Gastrocnemius medialis (tissue), 4 donors: Measurements from ENCODE around the gene PCDHGB4. TPM values are rescaled to one million over a fixed set of nuclear protein-coding genes. Genes with fewer than 3 reads are reported as not detected.

Experiments
- ATAC-seq, 2 donors: fragments of 150-250 bp; one replicate each; pipeline ENCODE4 v1.9.1; 2016
- DNase-seq, 2 donors: peaks; one replicate each; pipeline ENCODE4 v3.0.0-alpha.2; 2019
- H3K27ac ChIP-seq, 4 donors: fragments of 200-600 bp; sonication (generic); 1 replicate in 1 of 4; 2 replicates in 3 of 4; pipeline ENCODE4 v1.5.1; 2016 to 2018; ENCODE audit warnings: mild to moderate bottlenecking in 2 of 4, moderate library complexity in 1 of 4
- H3K27me3 ChIP-seq, 3 donors: fragments of 200-600 bp; sonication (generic) in 2 of 3; 1 replicate in 1 of 3; 2 replicates in 2 of 3; pipeline versions ENCODE4 v1.5.1 to v1.6.0; 2016 to 2019; ENCODE audit warnings: mild to moderate bottlenecking in 1 of 3, moderate library complexity in 1 of 3
- H3K36me3 ChIP-seq, 2 donors: fragments of 200-600 bp; sonication (generic) in 1 of 2; one replicate each; pipeline ENCODE4 v1.5.1; 2017 to 2018
- H3K4me1 ChIP-seq, 2 donors: fragments of 200-600 bp; sonication (generic) in 1 of 2; one replicate each; pipeline ENCODE4 v1.5.1; 2016 to 2017; ENCODE audit warnings: mild to moderate bottlenecking in 2 of 2
- H3K4me3 ChIP-seq, 4 donors: fragments of 200-600 bp; sonication (generic) in 3 of 4; 1 replicate in 1 of 4; 2 replicates in 3 of 4; pipeline ENCODE4 v1.5.1; 2016 to 2019; ENCODE audit warnings: mild to moderate bottlenecking in 2 of 4
- H3K9me3 ChIP-seq, 3 donors: fragments of 200-600 bp; sonication (generic) in 2 of 3; 1 replicate in 1 of 3; 2 replicates in 2 of 3; pipeline ENCODE4 v1.5.1; 2016 to 2019
- POLR2A ChIP-seq, 2 donors: fragments of 450-650 bp; IDR thresholded peaks; one replicate each; pipeline ENCODE4 v1.6.1; 2017; ENCODE audit warnings: antibody characterized with exemption in 2 of 2, mild to moderate bottlenecking in 2 of 2, moderate library complexity in 2 of 2
- in situ Hi-C, 4 donors: fragments of 200-750 bp; cut with MboI; loops; one replicate each; pipeline versions ENCODE4 v1.15.0 to v1.8.0; 2017; ENCODE audit warnings: low sequenced_read_pairs in 4 of 4
- intact Hi-C: fragments of 100-400 bp; cut with DNase I; formaldehyde crosslinking; loops from one replicate; pipeline ENCODE4 v1.15.1; 2023; ENCODE audit warnings: low total_unique reads
- total RNA-seq, 4 donors: library from RNA; depleted of rRNA; stranded (reverse); fragments of >200 nt; gene quantifications; one replicate each; pipeline versions ENCODE4 v1.1.0 to v1.2.3, GENCODE V29; 2016
- TF ChIP-seq, protein P1 (sequence below), 5 experiments: fragments of 450-650 bp in 3 of 5; fragments of 200-600 bp in 2 of 5; sonication (generic) in 2 of 5; IDR thresholded peaks in 4 of 5; conservative IDR thresholded peaks in 1 of 5; 1 replicate in 4 of 5; 2 replicates in 1 of 5; pipeline ENCODE4 v1.5.1; 2016 to 2019; ENCODE audit warnings: antibody characterized with exemption in 5 of 5, mild to moderate bottlenecking in 3 of 5, moderate library complexity in 3 of 5

The PCDHGB4 gene
- total RNA-seq, 4 donors from 2014 or later = 0.88 to 2.1 (median 1.3) TPM

DNA sequence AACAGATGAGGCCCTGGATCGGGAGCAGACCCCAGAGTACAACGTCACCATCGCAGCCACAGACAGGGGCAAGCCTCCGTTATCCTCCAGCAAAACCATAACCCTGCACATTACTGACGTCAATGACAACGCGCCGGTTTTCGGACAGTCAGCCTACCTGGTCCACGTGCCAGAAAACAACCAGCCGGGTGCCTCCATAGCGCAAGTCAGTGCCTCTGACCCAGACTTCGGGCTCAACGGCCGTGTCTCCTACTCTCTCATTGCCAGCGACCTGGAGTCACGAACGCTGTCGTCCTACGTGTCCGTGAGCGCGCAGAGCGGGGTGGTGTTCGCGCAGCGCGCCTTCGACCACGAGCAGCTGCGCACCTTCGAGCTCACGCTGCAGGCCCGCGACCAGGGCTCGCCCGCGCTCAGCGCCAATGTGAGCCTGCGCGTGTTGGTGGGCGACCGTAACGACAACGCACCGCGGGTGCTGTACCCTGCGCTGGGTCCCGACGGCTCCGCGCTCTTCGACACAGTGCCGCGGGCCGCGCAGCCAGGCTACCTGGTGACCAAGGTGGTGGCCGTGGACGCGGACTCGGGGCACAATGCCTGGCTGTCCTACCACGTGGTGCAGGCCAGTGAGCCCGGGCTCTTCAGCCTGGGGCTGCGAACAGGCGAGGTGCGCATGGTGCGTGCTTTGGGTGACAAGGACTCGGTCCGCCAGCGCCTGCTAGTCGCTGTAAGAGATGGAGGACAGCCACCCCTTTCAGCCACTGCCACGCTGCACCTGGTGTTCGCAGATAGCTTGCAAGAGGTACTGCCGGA, 31.8 kb downstream of the PCDHGB4 start:
- DNase-seq = no peak
- Histone ChIP-seq H3K27me3 (peaks cover 0 to 10% (median 0%) of the 10 kb centered on the region in 3 donors), H3K4me3 (peak overlapping the region in 1 of 4 donors; percentile 53), H3K9me3 (peaks cover 0 to 16% (median 0%) of the 10 kb centered on the region in 3 donors), H3K36me3 (no peaks in the 10 kb centered on the region), H3K27ac (peak overlapping the region in 1 of 4 donors; percentile 26), H3K4me1 (peaks cover 12 to 33% of the 10 kb centered on the region in 2 donors)
- no peak for TF ChIP-seq POLR2A (IDR thresholded peaks at IDR 0.05)
- TF ChIP-seq, protein P1, sequence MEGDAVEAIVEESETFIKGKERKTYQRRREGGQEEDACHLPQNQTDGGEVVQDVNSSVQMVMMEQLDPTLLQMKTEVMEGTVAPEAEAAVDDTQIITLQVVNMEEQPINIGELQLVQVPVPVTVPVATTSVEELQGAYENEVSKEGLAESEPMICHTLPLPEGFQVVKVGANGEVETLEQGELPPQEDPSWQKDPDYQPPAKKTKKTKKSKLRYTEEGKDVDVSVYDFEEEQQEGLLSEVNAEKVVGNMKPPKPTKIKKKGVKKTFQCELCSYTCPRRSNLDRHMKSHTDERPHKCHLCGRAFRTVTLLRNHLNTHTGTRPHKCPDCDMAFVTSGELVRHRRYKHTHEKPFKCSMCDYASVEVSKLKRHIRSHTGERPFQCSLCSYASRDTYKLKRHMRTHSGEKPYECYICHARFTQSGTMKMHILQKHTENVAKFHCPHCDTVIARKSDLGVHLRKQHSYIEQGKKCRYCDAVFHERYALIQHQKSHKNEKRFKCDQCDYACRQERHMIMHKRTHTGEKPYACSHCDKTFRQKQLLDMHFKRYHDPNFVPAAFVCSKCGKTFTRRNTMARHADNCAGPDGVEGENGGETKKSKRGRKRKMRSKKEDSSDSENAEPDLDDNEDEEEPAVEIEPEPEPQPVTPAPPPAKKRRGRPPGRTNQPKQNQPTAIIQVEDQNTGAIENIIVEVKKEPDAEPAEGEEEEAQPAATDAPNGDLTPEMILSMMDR (IDR thresholded peaks at IDR 0.05 in 4 of 5, conservative IDR thresholded peaks at IDR 0.05 in 1 of 5) = no peak
- intact Hi-C loops (no loop called here), in situ Hi-C loops (loop anchor here in 1 of 4 donors (5.0 kb wide), 1 partner anchor 143 kb away; no protein-coding TSS in a partner anchor)
- ATAC-seq = no peak

GRCh38 chr5:141420855-141421488, 33.5 kb downstream of the PCDHGB4 start, which contains the start of gene PCDHGA11:
Gene PCDHGA11, plus strand, starts transcription at chr5:141421051. Its CDS starts 177 bp downstream, at chr5:141421228.
- Histone ChIP-seq H3K36me3 (no peaks in the 10 kb centered on the region), H3K27me3 (peaks cover 0 to 10% (median 0%) of the 10 kb centered on the region in 3 donors), H3K27ac (peak within 1 kb of the TSS; percentile 23 to 55 (median 36)), H3K4me3 (peak within 1 kb of the TSS; percentile 48 to 56 (median 53)), H3K4me1 (peaks cover 12 to 44% of the 10 kb centered on the region in 2 donors), H3K9me3 (peaks cover 0 to 16% (median 0%) of the 10 kb centered on the region in 3 donors)
- TF ChIP-seq, protein P1 (IDR thresholded peaks at IDR 0.05 in 4 of 5, conservative IDR thresholded peaks at IDR 0.05 in 1 of 5) = peak; percentile 49 to 71 (median 57)
- TF ChIP-seq POLR2A (IDR thresholded peaks at IDR 0.05) = no peak
- DNase-seq (peak in 1 of 2 donors; percentile 47), ATAC-seq (peak; percentile 54 to 63)
- intact Hi-C loops = loop anchor here (2.0 kb wide), 1 partner anchor 138 kb away; no protein-coding TSS in a partner anchor
- in situ Hi-C loops = loop anchor here (5.0 to 10.0 kb wide), 3 partner anchors 41 to 134 kb away; partner anchors contain the start of gene PCDHGC3 (in 1 of the 4)

- peaks cover 0 to 16% (median 0%) of the 10 kb centered on the region in 3 donors for H3K9me3 ChIP-seq
- H3K4me1 ChIP-seq = peaks cover 12 to 44% of the 10 kb centered on the region in 2 donors
- intact Hi-C loops (loop anchor here (2.0 kb wide), 1 partner anchor 137 kb away; no protein-coding TSS in a partner anchor), in situ Hi-C loops (loop anchor here (5.0 to 10.0 kb wide), 3 partner anchors 41 to 133 kb away; partner anchors contain the start of gene PCDHGC3 (in 1 of the 4))
- TF ChIP-seq POLR2A (IDR thresholded peaks at IDR 0.05) = no peak
- TF ChIP-seq, protein P1 (IDR thresholded peaks at IDR 0.05 in 4 of 5, conservative IDR thresholded peaks at IDR 0.05 in 1 of 5) = no peak
- H3K27me3 ChIP-seq = peaks cover 0 to 10% (median 0%) of the 10 kb centered on the region in 3 donors
- ATAC-seq (no peak), DNase-seq (no peak)
- peak overlapping the region; percentile 48 to 56 (median 53) for H3K4me3 ChIP-seq
- peak overlapping the region; percentile 23 to 55 (median 36) for H3K27ac ChIP-seq
- H3K36me3 ChIP-seq = no peaks in the 10 kb centered on the region
Measured at GRCh38 chr5:141421489-141421855, 34.0 kb downstream of the PCDHGB4 start.

DNA sequence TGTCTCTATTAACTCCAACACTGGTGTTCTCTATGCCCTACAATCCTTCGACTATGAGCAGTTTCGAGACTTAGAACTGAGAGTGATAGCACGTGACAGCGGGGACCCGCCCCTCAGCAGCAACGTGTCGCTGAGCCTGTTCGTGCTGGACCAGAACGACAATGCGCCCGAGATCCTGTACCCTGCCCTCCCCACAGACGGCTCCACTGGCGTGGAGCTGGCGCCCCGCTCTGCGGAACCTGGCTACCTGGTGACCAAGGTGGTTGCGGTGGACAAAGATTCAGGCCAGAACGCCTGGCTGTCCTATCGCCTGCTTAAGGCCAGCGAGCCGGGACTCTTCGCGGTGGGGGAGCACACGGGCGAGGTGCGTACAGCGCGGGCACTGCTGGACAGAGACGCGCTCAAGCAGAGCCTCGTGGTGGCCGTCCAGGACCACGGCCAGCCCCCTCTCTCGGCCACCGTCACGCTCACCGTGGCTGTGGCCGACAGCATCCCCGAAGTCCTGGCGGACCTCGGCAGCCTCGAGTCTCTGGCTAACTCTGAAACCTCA, 35.3 kb downstream of the PCDHGB4 start:
- in situ Hi-C loops (loop anchor here (5.0 to 10.0 kb wide), 3 partner anchors 39 to 132 kb away; partner anchors contain the start of gene PCDHGC3 (in 1 of the 4)), intact Hi-C loops (no loop called here)
- Histone ChIP-seq H3K4me3 (no peak overlapping the region), H3K4me1 (peaks cover 12 to 44% of the 10 kb centered on the region in 2 donors), H3K27ac (no peak overlapping the region), H3K27me3 (peaks cover 0 to 10% (median 0%) of the 10 kb centered on the region in 3 donors), H3K36me3 (no peaks in the 10 kb centered on the region), H3K9me3 (peaks cover 0 to 16% (median 0%) of the 10 kb centered on the region in 3 donors)
- no peak for DNase-seq
- TF ChIP-seq, protein P1 (IDR thresholded peaks at IDR 0.05 in 4 of 5, conservative IDR thresholded peaks at IDR 0.05 in 1 of 5) = no peak
- TF ChIP-seq POLR2A (IDR thresholded peaks at IDR 0.05) = no peak
- no peak for ATAC-seq
